Kidney (tissue), 14 donors: ENCODE results near the gene GPN1. TPM values are rescaled to one million over a fixed set of nuclear protein-coding genes. Genes with fewer than 3 reads are reported as not detected.
A peak's percentile ranks its signal among the peaks of the same experiment; 100 is the strongest.
"Not testable (repeated sequence)": the region's sequence is repeated elsewhere in the genome, so short reads cannot be mapped to it uniquely, and the experiment has no call there.

Source experiments
- DNase-seq, 5 donors: peaks; one replicate each; pipeline ENCODE4 v3.0.0-alpha.2; 2013 to 2020
- FAIRE-seq: peaks from 2 replicates; lab custom pipeline; 2012; peaks lifted over from hg19 to GRCh38; lab: Jason Lieb, UNC
- H3K27ac ChIP-seq, 2 donors: one replicate each; pipeline ENCODE4 v1.7.0; 2013; ENCODE audit warnings: low read depth in 2 of 2, low read length in 2 of 2, inconsistent platforms in 1 of 2
- H3K27me3 ChIP-seq: one replicate; pipeline ENCODE4 v1.7.1; 2013; ENCODE audit warnings: low read length, inconsistent platforms; ENCODE audit not compliant: control insufficient read depth, insufficient read depth
- H3K36me3 ChIP-seq, 3 donors: one replicate each; pipeline versions ENCODE4 v1.7.0 to v1.7.1; 2013; ENCODE audit warnings: low read length in 3 of 3, control low read depth in 1 of 3, inconsistent platforms in 1 of 3; ENCODE audit not compliant: insufficient read depth in 3 of 3, control insufficient read depth in 2 of 3
- H3K4me1 ChIP-seq, 3 donors: one replicate each; pipeline versions ENCODE4 v1.7.0 to v1.7.1; 2013; ENCODE audit warnings: low read length in 3 of 3, inconsistent platforms in 1 of 3, low read depth in 1 of 3; ENCODE audit not compliant: control insufficient read depth in 2 of 3, insufficient read depth in 2 of 3
- H3K4me3 ChIP-seq, 3 donors: one replicate each; pipeline versions ENCODE4 v1.7.0 to v1.8.1; 2013; ENCODE audit warnings: low read length in 3 of 3, control low read depth in 1 of 3, inconsistent platforms in 1 of 3
- H3K9ac ChIP-seq, 3 donors: one replicate each; pipeline versions ENCODE4 v1.7.0 to v1.7.1; 2013; ENCODE audit warnings: low read length in 3 of 3, control low read depth in 1 of 3, inconsistent platforms in 1 of 3
- H3K9me3 ChIP-seq, 3 donors: one replicate each; pipeline versions ENCODE4 v1.7.0 to v1.7.1; 2013; ENCODE audit warnings: low read length in 3 of 3, control low read depth in 1 of 3, inconsistent platforms in 1 of 3; ENCODE audit not compliant: control insufficient read depth in 2 of 3, insufficient read depth in 1 of 3
- CTCF ChIP-seq: IDR thresholded peaks from 3 replicates; pipeline ENCODE4 v1.5.1; 2012; ENCODE audit warnings: mild to moderate bottlenecking, moderate library complexity, borderline replicate concordance; ENCODE audit not compliant: insufficient read depth; ENCODE audit errors: extremely low read depth
- intact Hi-C: fragments of 100-400 bp; cut with DNase I; formaldehyde crosslinking; loops from one replicate; pipeline ENCODE4 v1.11.1; 2022
- polyA plus RNA-seq: library from polyadenylated mRNA; stranded (reverse); fragments of 350-450 nt; fragmentation: Illumina TruSeq; extraction: RNeasy Lipid Tissue Mini Kit (QIAGEN cat#74804); gene quantifications from one replicate; pipeline ENCODE4 v1.2.3, GENCODE V29; 2014; ENCODE audit warnings: low read depth, low replicate concordance; ENCODE audit not compliant: insufficient read depth
- total RNA-seq: library from RNA; stranded (reverse); fragmentation: NEBNext Ultra II Directional; extraction: Animal tissue kit (Norgen Biotek cat#: 25700); gene quantifications from one replicate; pipeline ENCODE4 v1.2.1, GENCODE V29; 2021
- donor health status: control.
- donor health status: control.
- donor health status: control.
- donor health status: control.
- donor health status: control.
- donor health status: DM: yes; HTN: yes; CAD: no.
- donor health status: Normal renal cell carcinoma (clear cell type).

GPN1 gene
- total and polyA plus RNA-seq, 2 donors from 2014 or later: 28.1 to 31.6 TPM

- no peak for FAIRE-seq
- Histone ChIP-seq H3K36me3 (peaks cover 2 to 30% (median 15%) of the 10 kb centered on the region in 3 donors), H3K9ac (no peak overlapping the region), H3K27me3 (no peaks in the 10 kb centered on the region), H3K4me3 (no peak overlapping the region), H3K4me1 (no peaks in the 10 kb centered on the region), H3K9me3 (no peaks in the 10 kb centered on the region), H3K27ac (no peak overlapping the region)
- no peak for DNase-seq
- intact Hi-C loops: no loop called here
- TF ChIP-seq CTCF: no peak
Observed at GRCh38 chr2:27681841-27682240, 53.0 kb downstream of the GPN1 start.

- not testable (repeated sequence) for H3K9ac ChIP-seq, H3K27ac ChIP-seq, FAIRE-seq
Observed at GRCh38 chr2:27682334-27682771, 53.5 kb downstream of the GPN1 start.

GRCh38 chr2:27683390-27684071, 54.7 kb downstream of the GPN1 start:
- no peaks in the 10 kb centered on the region for H3K27me3 ChIP-seq
- no peaks in the 10 kb centered on the region for H3K4me1 ChIP-seq
- FAIRE-seq (peak; percentile 56), DNase-seq (peak in 4 of 5 donors; percentile 80 to 96 (median 90))
- H3K4me3 ChIP-seq: no peak overlapping the region
- peaks cover 0 to 24% (median 17%) of the 10 kb centered on the region in 3 donors for H3K36me3 ChIP-seq
- no peak overlapping the region for H3K27ac ChIP-seq
- peak; percentile 98 for TF ChIP-seq CTCF
- no peaks in the 10 kb centered on the region for H3K9me3 ChIP-seq
- no peak overlapping the region for H3K9ac ChIP-seq
- intact Hi-C loops: no loop called here

More at GRCh38 chr2:27682334-27682771, 53.5 kb downstream of the GPN1 start:
- H3K9me3 ChIP-seq, H3K27me3 ChIP-seq, H3K4me1 ChIP-seq, H3K4me3 ChIP-seq, intact Hi-C loops: not testable (repeated sequence)
- DNase-seq: peak in 1 of 5 donors; percentile 70
- peaks cover 1 to 27% (median 15%) of the 10 kb centered on the region in 3 donors for H3K36me3 ChIP-seq

GRCh38 chr2:27685006-27685405, 56.2 kb downstream of the GPN1 start:
- DNase-seq, FAIRE-seq, H3K4me3 ChIP-seq, H3K9me3 ChIP-seq, H3K9ac ChIP-seq, intact Hi-C loops, H3K4me1 ChIP-seq, H3K27ac ChIP-seq, H3K27me3 ChIP-seq: not testable (repeated sequence)
- H3K36me3 ChIP-seq: peaks cover 0 to 24% (median 19%) of the 10 kb centered on the region in 3 donors
